Measurements from ENCODE around the gene SMCHD1. TPM values are rescaled to one million over a fixed set of nuclear protein-coding genes. Genes with fewer than 3 reads are reported as not detected.
"Not testable (repeated sequence)": the region's sequence is repeated elsewhere in the genome, so short reads cannot be mapped to it uniquely, and the experiment has no call there.

The SMCHD1 gene
- total RNA-seq, 2 donors from 2014 or later, result 36.5 to 43.3 TPM

DNA sequence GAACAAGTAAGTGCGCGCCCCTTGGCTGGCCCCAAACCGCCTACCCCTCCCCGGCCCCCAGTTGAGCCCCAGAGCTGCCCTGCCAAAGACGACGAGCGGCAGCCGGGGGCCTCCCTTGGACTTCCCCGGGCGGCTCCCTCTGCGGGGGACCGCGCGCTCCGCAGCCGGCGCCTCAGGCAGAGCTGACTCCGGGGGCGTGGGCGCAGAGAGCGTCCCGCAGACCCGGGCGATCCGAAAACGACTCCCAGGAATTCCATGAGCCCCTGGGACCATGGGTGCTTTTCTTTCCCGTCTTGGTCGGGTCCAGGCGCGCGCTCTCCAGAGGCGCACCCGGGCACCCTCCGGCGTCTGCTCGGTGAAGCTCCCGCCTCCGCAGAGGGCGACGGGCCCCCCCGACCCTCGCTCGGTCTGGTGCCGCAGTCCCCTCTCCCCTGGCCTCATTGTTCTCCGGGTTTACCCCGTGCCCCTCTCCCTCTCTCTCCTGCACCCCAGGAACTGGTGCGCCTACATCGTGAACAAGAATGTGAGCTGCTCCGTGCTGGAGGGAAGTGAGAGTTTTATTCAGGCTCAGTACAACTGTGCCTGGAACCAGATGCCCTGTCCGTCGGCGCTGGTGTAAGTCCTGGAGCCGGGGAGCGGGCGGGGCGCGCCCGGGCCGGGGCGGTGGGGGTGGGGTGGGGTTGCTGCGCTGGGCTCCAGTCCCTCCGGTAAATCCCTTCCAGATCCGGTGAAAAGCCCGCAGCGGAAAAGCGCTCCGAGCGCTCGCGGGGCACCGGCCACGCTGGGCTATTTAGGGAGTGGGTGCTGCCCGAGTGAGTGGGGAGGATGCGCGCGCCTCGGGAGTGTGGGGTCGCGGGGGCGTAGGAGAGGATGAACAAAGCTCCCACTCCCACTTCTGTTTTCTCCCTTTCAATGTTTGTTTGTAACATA is 192.1 kb downstream of the SMCHD1 start:
- intact Hi-C loops (cut with DNase I), result no loop called here
- peak overlapping the region in 1 of 2 donors; percentile 54 for H3K9ac ChIP-seq (ENCODE audit: low read depth in 2 of 2, low read length in 2 of 2)
- no peaks in the 10 kb centered on the region for H3K36me3 ChIP-seq
- peak overlapping the region; percentile 53 for H3K27ac ChIP-seq
- peaks cover 30% of the 10 kb centered on the region for H3K27me3 ChIP-seq
- H3K4me1 ChIP-seq, result peaks cover 3% of the 10 kb centered on the region
- DNase-seq, result no peak
- H3K9me3 ChIP-seq, result no peaks in the 10 kb centered on the region
- peak overlapping the region; percentile 10 for H3K4me3 ChIP-seq
- no peak for TF ChIP-seq CTCF (IDR thresholded peaks at IDR 0.05)

- Histone ChIP-seq H3K4me3 (peak overlapping the region; percentile 10), H3K36me3 (no peaks in the 10 kb centered on the region), H3K4me1 (peaks cover 3% of the 10 kb centered on the region), H3K27ac (no peak overlapping the region), H3K9me3 (no peaks in the 10 kb centered on the region), H3K9ac (ENCODE audit: low read depth in 2 of 2, low read length in 2 of 2) (no peak overlapping the region), H3K27me3 (peaks cover 30% of the 10 kb centered on the region)
- no peak for TF ChIP-seq CTCF (IDR thresholded peaks at IDR 0.05)
- intact Hi-C loops (cut with DNase I), result no loop called here
- no peak for DNase-seq
These were observed 193.0 kb downstream of the SMCHD1 start for GRCh38 chr18:2848247-2849246.

- Histone ChIP-seq H3K27ac (no peak overlapping the region), H3K9me3 (no peaks in the 10 kb centered on the region), H3K4me3 (no peak overlapping the region), H3K36me3 (no peaks in the 10 kb centered on the region), H3K9ac (ENCODE audit: low read depth in 2 of 2, low read length in 2 of 2) (no peak overlapping the region), H3K27me3 (peaks cover 30% of the 10 kb centered on the region), H3K4me1 (peaks cover 3% of the 10 kb centered on the region)
- intact Hi-C loops (cut with DNase I), result no loop called here
- TF ChIP-seq CTCF (IDR thresholded peaks at IDR 0.05), result no peak
- DNase-seq, result no peak
These were observed 195.3 kb downstream of the SMCHD1 start for GRCh38 chr18:2850816-2851215.

DNA sequence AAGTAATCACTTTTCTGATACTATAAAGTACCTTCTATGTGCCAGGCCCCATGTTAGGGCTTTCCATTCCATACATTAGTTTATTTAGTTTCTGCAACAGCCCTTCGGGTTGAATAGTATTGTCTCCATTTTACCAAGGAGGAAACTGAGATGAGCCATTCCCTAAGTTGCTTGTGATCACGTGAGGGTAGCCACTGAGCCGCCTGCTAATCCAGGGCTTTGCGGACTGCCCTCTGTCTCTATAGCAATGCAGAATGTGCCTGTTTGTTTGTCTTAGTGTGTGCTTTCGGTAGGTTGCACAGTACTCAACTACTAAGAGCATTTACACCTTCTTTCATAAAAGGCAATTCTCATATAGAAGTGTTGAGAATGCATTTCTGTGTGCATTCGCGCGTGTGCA is 196.2 kb downstream of the SMCHD1 start:
- intact Hi-C loops (cut with DNase I), result no loop called here
- H3K9ac ChIP-seq (ENCODE audit: low read depth in 2 of 2, low read length in 2 of 2), result no peak overlapping the region
- no peak overlapping the region for H3K4me3 ChIP-seq
- no peak overlapping the region for H3K27ac ChIP-seq
- peaks cover 20% of the 10 kb centered on the region for H3K27me3 ChIP-seq
- H3K36me3 ChIP-seq, result no peaks in the 10 kb centered on the region
- H3K4me1 ChIP-seq, result peaks cover 3% of the 10 kb centered on the region
- H3K9me3 ChIP-seq, result no peaks in the 10 kb centered on the region
- DNase-seq, result no peak
- TF ChIP-seq CTCF (IDR thresholded peaks at IDR 0.05), result no peak

DNA sequence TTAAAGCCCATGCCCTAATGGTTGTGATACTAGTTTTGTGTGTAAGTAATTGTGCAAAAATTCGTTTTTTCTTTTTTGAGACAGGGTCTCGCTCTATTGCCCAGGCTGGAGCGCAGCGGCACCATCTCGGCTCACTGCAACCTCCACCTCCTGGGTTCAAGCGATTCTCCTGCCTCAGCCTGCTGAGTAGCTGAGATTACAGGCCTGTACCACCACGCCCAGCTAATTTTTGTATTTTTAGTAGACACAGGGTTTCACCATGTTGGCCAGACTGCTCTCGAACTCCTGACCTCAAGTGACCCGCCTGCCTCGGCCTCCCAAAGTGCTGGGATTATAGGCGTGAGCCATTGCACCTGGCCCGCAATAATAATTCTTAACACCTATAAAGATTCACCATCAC is 196.9 kb downstream of the SMCHD1 start:
- H3K36me3 ChIP-seq; H3K9me3 ChIP-seq; H3K4me3 ChIP-seq; H3K27ac ChIP-seq; H3K9ac ChIP-seq (ENCODE audit: low read depth in 2 of 2, low read length in 2 of 2); DNase-seq; H3K4me1 ChIP-seq; intact Hi-C loops (cut with DNase I): not testable (repeated sequence)
- peaks cover 16% of the 10 kb centered on the region for H3K27me3 ChIP-seq

All from colonic mucosa (tissue), 4 donors.